GM18909 (cell line): ENCODE measurements around the gene MERTK.
"Not testable (repeated sequence)": the region's sequence is repeated elsewhere in the genome, so short reads cannot be mapped to it uniquely, and the experiment has no call there.

Source experiments
- ATAC-seq: cut with Tn5 transposase; IDR thresholded peaks from one replicate; pipeline ENCODE4 v1.9.1; 2021; ENCODE audit warnings: mild to moderate bottlenecking; ENCODE audit not compliant: unreplicated experiment, poor library complexity

The MERTK gene

DNA sequence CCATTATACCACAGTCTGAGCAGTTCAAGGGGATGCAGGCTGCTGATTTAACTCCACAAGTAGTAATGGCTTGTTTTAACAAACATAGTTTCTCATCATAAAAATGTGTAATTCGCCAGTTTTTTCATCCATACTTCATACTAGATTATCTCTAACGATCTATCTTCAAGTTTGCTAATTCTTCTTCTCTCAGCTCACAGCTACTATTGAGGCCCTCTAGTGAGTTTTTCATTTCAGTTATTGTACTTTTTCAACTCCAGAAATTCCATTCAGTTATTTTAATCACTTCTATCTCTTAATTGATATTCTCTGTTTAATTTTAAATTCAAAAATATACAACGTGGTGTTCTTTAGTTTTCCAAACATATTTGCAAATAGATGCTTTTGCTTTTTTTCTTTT is 136.5 kb downstream of the MERTK start:
- no peak for ATAC-seq

DNA sequence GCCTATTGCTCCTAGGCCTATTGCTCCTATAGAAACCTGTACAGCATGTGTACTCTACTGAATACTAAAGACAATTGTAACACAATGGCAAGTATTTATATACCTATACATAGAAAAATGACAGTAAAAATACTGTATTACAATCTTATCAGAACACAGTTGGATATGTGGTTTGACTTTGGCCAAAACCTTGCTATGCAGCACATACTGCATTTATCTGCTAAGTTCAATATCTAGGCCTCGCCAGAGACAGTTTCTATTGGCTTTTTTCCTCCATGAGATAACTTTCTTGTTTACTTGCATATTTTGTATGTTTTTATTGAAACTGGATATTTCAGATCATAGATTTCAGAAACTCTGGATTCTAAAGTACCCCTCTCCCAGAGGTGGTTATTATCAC is 137.4 kb downstream of the MERTK start:
- no peak for ATAC-seq

DNA sequence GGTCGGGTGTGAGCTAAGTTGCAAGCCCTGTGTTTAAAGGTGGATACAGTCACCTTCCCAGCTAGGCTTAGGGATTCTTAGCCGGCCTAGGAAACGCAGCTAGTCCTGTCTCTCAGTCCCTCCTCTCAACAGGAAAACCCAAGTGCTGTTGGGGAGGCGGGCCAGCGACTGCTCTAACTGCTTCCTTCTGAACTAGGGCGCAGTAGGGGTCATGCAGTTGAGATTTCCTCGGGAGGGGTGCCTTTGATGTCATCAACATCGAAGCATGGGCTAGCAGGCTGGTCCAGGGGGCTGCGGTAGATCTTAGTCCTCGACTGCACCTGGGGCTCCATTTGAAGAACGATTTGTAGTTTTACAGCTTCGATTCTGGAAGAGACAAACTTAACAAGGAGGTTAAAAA is 141.1 kb downstream of the MERTK start:
- ATAC-seq, result not testable (repeated sequence)

DNA sequence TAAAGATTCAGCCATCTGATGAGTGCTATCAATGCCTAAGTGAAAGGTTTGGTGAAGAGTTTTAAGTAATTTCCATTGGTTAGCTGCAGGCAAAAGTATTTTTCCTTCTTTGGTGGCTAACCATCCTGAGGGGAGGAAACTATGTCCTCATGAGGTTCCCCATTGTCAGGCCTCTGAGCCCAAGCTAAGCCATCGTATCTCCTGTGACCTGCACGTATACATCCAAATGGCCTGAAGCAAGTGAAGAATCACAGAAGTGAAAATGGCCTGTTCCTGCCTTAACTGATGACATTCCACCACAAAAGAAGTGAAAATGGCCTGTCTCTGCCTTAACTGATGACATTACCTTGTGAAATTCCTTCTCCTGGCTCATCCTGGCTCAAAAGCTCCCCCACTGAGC is 141.7 kb downstream of the MERTK start:
- ATAC-seq, result not testable (repeated sequence)

DNA sequence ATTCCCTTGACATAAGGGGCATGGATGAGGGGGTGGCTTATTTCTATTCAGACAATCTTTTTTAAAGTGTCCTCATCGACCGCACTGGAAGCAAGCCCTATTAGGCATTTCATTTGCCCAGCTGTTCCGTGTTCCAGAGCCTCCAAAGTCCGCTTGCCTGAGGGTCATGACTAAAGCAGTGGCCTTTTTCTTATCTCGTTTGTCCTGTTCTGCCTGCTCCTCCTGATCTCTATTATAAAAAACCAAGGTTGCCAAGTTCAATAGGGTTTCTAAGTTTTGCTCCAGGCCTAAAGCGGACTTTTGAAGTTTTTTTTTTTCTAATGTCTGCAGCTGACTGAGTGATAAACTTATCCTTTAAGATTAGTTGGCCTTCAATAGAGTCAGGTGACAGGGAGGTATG is 143.1 kb downstream of the MERTK start:
- not testable (repeated sequence) for ATAC-seq

DNA sequence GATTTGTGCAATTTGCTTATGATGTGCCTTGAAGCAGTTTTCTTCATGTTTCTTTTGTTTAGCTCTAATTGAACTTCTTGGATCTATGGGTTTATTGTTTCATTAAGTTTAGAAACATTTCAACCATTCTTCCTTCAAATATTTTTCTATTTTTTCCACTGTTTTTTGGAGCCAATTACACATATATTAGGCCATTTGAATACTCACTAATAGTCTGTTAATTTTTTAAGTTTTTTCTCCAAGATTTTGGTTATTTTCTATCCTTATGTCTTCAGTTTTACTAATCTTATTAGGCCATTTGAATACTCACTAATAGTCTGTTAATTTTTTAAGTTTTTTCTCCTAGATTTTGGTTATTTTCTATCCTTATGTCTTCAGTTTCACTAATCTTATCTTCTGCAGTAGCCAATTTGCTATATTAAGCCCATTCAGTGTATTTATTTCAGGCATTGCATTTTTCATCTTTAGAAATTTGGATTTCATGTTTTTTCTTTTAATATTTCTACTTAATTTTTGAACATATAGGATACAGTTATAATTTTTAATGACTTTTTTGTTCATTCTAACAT is 147.1 kb downstream of the MERTK start:
- ATAC-seq, result no peak

DNA sequence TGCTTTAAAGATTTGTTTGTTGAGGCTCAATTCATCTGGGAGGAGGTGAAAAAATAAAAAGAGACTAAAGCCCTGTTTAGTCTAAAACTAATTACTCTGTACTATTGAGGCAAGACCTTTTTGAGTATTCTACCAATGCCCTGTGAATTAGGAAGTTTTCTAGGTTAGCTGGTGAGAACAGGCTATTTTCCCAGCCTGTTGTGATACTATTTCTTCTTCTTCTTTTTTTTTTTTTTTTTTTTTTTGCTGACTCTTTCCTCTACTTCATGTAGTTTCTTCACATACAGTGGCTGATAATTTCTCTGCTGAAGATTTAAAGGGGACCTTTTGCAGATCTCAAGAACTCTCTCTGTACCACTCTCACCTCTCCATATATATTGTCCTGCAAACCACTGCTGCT is 147.8 kb downstream of the MERTK start:
- no peak for ATAC-seq

DNA sequence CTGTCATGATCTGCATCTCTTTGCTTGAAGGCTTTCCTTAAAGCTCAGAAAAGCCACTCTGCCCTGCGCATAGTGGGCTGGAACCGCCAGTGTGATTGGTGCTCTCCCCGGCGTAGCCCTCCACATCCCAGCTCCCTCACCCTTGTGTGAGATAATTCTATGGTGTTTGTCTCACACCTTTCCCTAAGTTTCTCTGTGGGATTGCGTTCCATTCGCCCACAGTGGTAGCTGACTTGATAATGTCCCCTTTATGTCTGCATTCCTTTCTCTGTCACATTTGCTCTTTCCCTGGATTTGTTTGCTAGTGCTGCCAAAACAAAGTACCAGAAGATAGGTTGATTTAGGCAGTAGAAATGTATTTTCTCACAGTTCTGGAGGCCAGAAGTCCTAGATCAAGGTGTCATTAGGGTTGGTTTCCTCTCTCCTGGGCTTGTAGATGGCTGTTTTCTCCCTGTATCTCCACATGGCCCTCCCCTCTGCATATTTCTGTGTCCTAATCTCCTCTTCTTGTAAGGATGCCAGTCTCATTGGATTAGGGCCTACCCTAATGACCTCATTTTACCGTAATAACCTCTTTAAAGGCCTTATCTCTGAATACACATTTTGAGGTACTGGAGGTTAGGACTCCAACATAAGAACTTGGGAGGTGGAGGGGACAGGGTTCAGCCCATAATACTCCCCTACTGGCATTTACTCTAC is 149.3 kb downstream of the MERTK start:
- ATAC-seq, result no peak

DNA sequence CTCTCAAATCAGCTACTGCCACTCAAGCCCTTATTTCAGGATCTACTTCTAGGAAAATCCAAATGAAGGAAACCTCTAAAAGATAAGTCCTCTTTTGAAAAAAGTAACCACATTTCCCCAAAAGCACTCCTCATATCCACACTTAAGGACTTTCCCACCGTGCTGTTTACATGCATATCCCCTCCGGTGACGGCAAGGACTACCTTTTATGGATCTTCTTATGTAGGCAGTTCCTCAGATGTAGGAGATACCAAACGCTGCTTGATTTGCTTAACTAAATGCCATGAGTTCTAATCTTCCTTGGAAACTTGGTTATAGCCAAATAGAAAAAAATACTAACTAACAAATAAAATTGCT is 149.8 kb downstream of the MERTK start:
- ATAC-seq, result no peak

DNA sequence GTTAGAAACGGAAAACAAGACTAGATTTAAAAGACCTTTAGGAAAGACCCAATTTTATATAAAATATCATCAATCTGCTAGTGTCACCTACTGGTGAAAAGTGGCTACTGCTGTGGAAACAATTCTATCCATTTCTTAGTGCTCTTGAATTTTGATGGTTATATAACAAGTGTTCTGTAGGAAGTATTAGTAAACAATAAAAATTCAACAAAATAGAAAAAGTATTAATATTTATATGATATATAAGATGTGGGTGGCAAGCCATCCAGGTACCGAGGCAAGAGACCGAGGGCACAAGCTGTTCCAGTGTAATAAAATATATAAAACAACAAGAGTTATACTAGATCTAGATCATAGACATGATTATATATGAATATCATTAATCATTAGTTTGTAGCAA is 150.5 kb downstream of the MERTK start:
- ATAC-seq, result peak; percentile 56

DNA sequence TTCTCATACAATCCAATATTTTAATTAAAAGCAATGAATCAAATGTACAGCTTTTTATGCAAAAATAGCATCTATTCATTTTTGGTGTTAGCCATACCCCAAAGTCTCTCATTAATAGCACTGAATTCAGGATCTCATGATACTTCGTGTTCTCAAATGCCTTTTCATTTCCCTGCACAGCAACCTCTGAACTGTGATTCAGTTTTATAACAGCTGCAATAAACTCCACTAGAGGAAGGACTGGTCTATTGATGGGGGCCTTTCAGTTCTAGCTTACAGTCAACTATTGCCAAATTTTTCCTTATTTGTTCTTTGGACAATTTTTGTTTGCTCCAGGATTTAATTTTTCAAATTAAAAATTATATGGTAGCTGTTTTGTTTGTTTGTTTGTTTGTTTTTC is 151.9 kb downstream of the MERTK start:
- ATAC-seq, result no peak

DNA sequence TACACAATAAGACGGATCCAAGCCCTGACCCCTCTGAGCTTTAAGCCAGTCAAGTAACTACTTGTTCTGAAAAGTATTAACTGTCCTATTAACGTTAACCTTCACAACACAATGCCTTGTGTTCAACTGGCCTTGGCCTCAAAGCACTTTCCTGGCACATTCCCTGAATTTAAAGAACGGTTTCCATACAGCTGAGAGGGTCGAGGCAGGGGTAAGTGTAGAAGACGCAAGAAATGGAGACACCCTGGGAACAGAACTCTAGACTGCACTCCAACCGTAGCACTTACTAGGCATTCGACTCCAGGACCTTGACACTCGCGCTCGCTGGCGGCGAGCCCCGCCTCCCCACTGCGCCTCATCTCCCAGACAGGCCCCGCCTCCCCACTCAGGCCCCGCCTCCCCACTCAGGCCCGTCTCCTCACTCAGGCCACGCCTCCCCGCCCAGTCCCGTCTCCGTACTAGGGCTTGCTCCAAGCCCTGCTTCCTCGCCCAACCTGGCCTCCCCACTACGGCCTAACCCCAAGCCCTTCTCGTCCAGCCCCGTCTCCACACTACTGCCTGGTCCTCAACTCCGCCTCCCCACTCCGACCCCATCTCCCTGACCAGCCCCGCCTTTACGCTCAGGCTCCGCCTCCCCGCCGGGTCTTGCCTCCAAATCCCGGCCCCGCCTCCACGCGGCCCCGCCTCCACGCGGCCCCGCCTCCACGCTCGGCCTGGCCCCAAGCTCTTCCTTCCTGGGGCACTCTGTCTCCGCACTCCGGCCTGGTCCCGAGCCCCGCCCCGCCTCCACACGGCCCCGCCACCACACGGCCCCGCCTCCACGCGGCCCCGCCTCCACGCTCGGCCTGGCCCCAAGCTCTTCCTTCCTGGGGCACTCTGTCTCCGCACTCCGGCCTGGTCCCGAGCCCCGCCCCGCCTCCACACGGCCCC is 155.8 kb downstream of the MERTK start:
- ATAC-seq, result peak; percentile 66

DNA sequence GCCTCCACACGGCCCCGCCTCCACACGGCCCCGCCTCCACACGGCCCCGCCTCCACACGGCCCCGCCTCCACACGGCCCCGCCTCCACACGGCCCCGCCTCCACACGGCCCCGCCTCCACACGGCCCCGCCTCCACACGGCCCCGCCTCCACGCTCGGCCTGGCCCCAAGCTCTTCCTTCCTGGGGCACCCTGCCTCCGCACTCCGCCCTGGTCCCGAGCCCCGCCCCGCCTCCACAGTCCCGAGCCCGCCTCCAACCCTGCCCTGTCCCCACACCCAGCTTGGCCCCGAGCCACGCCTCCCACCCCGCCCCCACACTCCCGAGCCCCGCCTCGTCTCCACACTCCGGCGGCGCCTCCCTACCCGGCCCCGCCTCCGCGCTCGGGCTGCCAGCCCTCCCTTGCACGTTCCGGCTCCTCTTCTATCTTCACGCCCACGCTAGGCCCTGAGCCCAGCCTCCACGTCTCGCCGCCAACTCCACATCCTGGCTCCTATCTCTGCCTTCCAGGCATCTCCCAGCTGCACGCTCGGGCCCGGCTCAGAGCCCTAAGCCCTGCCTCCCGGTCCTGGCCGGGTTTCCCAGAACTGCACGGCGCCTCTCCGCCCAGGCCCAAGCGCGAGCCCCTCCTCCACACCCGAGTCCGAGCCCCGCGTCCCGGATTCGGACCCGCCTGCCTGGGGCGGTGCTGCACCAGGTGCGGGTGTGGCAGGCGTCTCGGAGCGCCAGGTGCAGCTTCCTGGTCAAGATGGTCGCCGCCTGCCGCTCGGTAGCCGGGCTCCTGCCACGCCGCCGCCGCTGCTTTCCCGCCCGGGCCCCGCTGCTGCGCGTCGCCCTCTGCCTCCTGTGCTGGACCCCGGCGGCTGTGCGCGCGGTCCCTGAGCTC is 156.7 kb downstream of the MERTK start, which contains the start of gene TMEM87B:
TMEM87B (plus strand) TSS at position 423 of the 883 bp plus-strand sequence; CDS start at position 746, 323 bp downstream.
- ATAC-seq, result peak; percentile 68

DNA sequence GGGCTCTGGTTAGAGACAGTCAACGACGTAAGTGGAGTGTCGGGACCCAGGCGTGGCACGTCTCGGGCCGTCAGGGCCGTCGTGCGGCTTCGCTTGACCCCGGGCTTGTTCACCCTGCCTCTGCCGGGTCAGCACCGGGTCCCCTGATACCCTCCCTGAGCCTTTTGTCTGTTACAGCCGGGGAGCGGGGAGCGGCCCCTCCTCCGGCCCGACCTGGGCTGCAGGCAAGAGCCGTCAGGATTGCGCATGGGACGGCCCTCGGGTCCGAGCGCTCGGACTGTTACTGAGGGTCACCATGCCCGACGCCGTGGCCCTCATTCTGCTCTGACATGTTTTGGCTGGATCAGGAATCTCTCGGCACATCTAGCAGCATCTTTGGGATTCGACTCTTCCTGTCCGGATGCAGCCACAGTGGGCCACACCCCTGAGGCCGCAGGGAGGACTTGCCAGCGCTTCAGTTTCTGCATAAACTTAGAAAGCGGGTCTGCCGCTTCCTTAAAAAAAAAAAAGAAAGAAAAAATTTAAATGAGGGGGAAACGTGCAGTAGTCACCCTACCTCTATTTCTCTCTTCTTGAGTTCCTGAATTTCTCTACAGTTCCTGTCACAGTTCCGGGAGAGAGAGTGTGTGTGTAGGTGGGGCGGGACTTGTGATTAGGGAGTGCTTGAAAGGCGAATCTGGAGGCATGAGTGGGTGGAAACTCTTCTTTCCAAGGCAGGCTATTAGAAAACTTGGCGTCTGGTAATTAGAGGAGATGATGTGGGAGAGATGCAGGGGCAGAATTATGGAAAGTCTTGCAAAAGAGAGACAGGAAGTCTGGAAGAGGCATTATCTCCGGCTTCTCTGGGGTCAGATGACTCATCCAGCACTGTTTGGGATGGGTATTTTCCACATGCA is 157.6 kb downstream of the MERTK start:
- no peak for ATAC-seq

DNA sequence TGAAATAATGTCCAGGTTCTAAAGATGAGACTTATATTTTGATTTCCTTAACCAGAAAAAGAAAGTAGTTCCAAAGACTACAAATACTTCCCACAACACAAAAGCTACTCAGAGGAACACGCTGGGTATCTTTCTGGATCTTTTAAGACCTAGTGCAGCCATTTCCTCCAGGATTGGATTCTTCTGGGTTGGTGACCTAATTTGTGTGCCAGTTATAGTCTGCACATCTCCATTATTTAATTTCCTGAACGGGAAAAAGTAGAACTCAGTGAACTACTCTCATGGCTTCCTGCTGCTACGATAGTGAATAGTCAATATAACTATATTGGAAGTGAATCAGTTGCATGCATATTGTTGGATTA is 158.2 kb downstream of the MERTK start:
- no peak for ATAC-seq

DNA sequence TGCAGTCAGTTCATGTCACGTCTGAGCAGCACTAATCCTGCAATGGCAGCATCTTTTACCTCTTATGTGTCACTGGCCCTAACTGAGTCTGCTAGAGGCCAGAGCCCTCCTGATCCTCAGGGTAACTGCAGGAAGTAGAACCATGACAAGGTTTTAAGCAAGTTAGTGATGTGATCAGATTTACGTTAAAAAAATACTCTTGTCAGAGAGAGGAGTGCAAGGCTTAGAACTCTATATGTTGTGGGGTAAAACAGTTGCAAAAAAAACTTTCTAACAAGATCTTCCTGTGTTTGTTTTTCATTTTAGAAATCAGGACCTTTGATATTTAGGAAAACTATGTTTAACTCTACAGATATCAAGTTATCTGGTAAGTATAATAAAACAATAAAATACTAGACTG is 161.3 kb downstream of the MERTK start:
- no peak for ATAC-seq

DNA sequence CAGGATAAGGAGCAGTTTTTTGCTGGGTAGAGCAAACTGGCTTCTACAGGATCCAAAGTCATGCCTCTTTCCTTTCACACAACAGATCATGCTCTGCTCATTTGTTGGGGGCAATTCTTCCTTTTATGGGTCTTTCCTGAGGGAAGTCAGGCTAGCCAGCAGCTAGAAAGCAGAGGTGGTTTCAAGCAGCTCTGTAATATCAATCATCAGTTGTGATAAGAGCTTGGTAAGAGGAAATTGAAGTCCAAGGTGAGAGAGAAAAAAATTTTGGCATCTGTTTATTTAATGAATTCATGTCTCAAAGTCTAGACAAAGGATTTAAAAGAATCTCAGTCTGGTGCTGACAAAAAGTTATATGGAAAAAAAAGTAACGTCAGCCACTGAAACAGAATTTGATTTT is 162.9 kb downstream of the MERTK start:
- ATAC-seq, result no peak

DNA sequence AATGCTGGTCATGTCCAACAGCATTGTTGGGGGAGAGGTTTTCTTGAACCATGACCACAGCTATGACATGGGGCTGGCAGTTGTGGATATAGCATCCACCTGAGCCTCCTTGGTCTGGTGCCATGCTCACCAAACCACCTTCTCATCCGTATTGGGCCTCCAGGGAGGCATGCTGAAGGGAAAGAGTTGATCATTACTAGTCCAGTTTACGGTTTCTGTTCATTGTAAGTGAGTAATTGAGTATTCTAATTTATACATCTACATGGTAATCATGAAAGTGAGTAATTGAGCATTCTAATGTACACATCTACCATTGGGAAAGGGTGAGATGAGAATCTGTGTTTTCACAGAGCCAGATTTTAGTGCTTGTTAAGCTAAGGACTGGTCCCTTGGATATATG is 163.4 kb downstream of the MERTK start:
- ATAC-seq, result no peak

DNA sequence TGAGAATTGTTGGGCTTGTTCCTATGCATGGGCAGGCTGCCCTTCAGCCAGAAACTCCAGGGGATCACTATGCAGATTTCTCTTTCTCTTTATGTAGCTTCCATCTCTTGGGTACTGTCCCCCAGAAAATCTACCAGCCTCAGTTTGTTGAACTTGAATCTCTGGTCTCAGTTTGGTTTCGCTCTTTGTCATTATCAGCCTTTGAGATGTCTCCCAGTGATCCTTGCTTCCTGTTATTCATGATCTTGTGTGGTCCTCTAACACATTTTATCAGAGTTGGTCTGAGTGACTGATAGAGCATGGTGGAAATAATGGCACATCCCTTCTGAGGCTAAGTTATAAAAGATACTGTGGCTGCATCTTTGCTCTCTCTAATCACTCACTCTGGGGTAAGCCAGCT is 164.5 kb downstream of the MERTK start:
- no peak for ATAC-seq
